ENCODE data around the gene OTUB2.

OTUB2 gene

GRCh38 chr14:94031883-94032279, 5.7 kb downstream of the OTUB2 start:
- 93 to 94% methylated on average over 2 to 5 of the region's 7 CpGs for WGBS, 2 experiments (ENCODE audit: insufficient coverage in 2 of 2)

GRCh38 chr14:94034886-94035285, 8.7 kb downstream of the OTUB2 start:
- Histone ChIP-seq H3K27ac (ENCODE audit: low read depth, low read length, severe bottlenecking) (no peak overlapping the region), H3K36me3 (ENCODE audit: control insufficient read depth, insufficient read depth, low read length) (no peaks in the 10 kb centered on the region), H3K4me1 (ENCODE audit: control insufficient read depth, insufficient read depth, low read length, poor library complexity, severe bottlenecking) (no peaks in the 10 kb centered on the region), H3K4me3 (ENCODE audit: extremely low read depth, insufficient read depth, low read length, poor library complexity, severe bottlenecking) (no peak overlapping the region), H3K9me3 (ENCODE audit: control insufficient read depth, low read length) (no peaks in the 10 kb centered on the region)
- WGBS, 2 experiments (ENCODE audit: insufficient coverage in 2 of 2), result 80% methylated on average over 1 of the region's 3 CpGs; no CpG with 5 or more reads in 1 of the 2 experiments

More at GRCh38 chr14:94031883-94032279, 5.7 kb downstream of the OTUB2 start:
- no peak overlapping the region for H3K4me3 ChIP-seq (ENCODE audit: extremely low read depth, insufficient read depth, low read length, poor library complexity, severe bottlenecking)
- no peaks in the 10 kb centered on the region for H3K4me1 ChIP-seq (ENCODE audit: control insufficient read depth, insufficient read depth, low read length, poor library complexity, severe bottlenecking)
- H3K36me3 ChIP-seq (ENCODE audit: control insufficient read depth, insufficient read depth, low read length), result no peaks in the 10 kb centered on the region
- no peak overlapping the region for H3K27ac ChIP-seq (ENCODE audit: low read depth, low read length, severe bottlenecking)
- no peaks in the 10 kb centered on the region for H3K9me3 ChIP-seq (ENCODE audit: control insufficient read depth, low read length)

GRCh38 chr14:94036313-94037167, 10.4 kb downstream of the OTUB2 start:
- Histone ChIP-seq H3K4me3 (ENCODE audit: extremely low read depth, insufficient read depth, low read length, poor library complexity, severe bottlenecking) (no peak overlapping the region), H3K36me3 (ENCODE audit: control insufficient read depth, insufficient read depth, low read length) (no peaks in the 10 kb centered on the region), H3K9me3 (ENCODE audit: control insufficient read depth, low read length) (no peaks in the 10 kb centered on the region), H3K4me1 (ENCODE audit: control insufficient read depth, insufficient read depth, low read length, poor library complexity, severe bottlenecking) (no peaks in the 10 kb centered on the region), H3K27ac (ENCODE audit: low read depth, low read length, severe bottlenecking) (no peak overlapping the region)
- 44 to 46% methylated on average over 6 to 8 of the region's 12 CpGs for WGBS, 2 experiments (ENCODE audit: insufficient coverage in 2 of 2)

- H3K27ac ChIP-seq (ENCODE audit: low read depth, low read length, severe bottlenecking), result no peak overlapping the region
- no peaks in the 10 kb centered on the region for H3K4me1 ChIP-seq (ENCODE audit: control insufficient read depth, insufficient read depth, low read length, poor library complexity, severe bottlenecking)
- H3K4me3 ChIP-seq (ENCODE audit: extremely low read depth, insufficient read depth, low read length, poor library complexity, severe bottlenecking), result no peak overlapping the region
- H3K36me3 ChIP-seq (ENCODE audit: control insufficient read depth, insufficient read depth, low read length), result no peaks in the 10 kb centered on the region
- WGBS, 2 experiments (ENCODE audit: insufficient coverage in 2 of 2), result 89 to 96% methylated on average over 9 of the region's 9 CpGs
- H3K9me3 ChIP-seq (ENCODE audit: control insufficient read depth, low read length), result no peaks in the 10 kb centered on the region
Observed at GRCh38 chr14:94037954-94038353, 11.8 kb downstream of the OTUB2 start.

- Histone ChIP-seq H3K4me3 (ENCODE audit: extremely low read depth, insufficient read depth, low read length, poor library complexity, severe bottlenecking) (no peak overlapping the region), H3K4me1 (ENCODE audit: control insufficient read depth, insufficient read depth, low read length, poor library complexity, severe bottlenecking) (no peaks in the 10 kb centered on the region), H3K9me3 (ENCODE audit: control insufficient read depth, low read length) (no peaks in the 10 kb centered on the region), H3K36me3 (ENCODE audit: control insufficient read depth, insufficient read depth, low read length) (no peaks in the 10 kb centered on the region), H3K27ac (ENCODE audit: low read depth, low read length, severe bottlenecking) (no peak overlapping the region)
- WGBS, 2 experiments (ENCODE audit: insufficient coverage in 2 of 2), result 75 to 82% methylated on average over 2 to 3 of the region's 7 CpGs
Observed at GRCh38 chr14:94038510-94038909, 12.4 kb downstream of the OTUB2 start.

- no peaks in the 10 kb centered on the region for H3K9me3 ChIP-seq (ENCODE audit: control insufficient read depth, low read length)
- no peaks in the 10 kb centered on the region for H3K4me1 ChIP-seq (ENCODE audit: control insufficient read depth, insufficient read depth, low read length, poor library complexity, severe bottlenecking)
- no peak overlapping the region for H3K4me3 ChIP-seq (ENCODE audit: extremely low read depth, insufficient read depth, low read length, poor library complexity, severe bottlenecking)
- 86 to 88% methylated on average over 8 to 11 of the region's 11 CpGs for WGBS, 2 experiments (ENCODE audit: insufficient coverage in 2 of 2)
- no peaks in the 10 kb centered on the region for H3K36me3 ChIP-seq (ENCODE audit: control insufficient read depth, insufficient read depth, low read length)
- H3K27ac ChIP-seq (ENCODE audit: low read depth, low read length, severe bottlenecking), result no peak overlapping the region
Observed at GRCh38 chr14:94038921-94039629, 12.9 kb downstream of the OTUB2 start.

GRCh38 chr14:94040247-94040646, 14.1 kb downstream of the OTUB2 start:
- Histone ChIP-seq H3K36me3 (ENCODE audit: control insufficient read depth, insufficient read depth, low read length) (peaks cover 9% of the 10 kb centered on the region), H3K9me3 (ENCODE audit: control insufficient read depth, low read length) (no peaks in the 10 kb centered on the region), H3K4me1 (ENCODE audit: control insufficient read depth, insufficient read depth, low read length, poor library complexity, severe bottlenecking) (no peaks in the 10 kb centered on the region), H3K4me3 (ENCODE audit: extremely low read depth, insufficient read depth, low read length, poor library complexity, severe bottlenecking) (no peak overlapping the region), H3K27ac (ENCODE audit: low read depth, low read length, severe bottlenecking) (no peak overlapping the region)
- WGBS, 2 experiments (ENCODE audit: insufficient coverage in 2 of 2), result 67 to 84% methylated on average over 1 to 5 of the region's 5 CpGs

GRCh38 chr14:94040796-94041195, 14.7 kb downstream of the OTUB2 start:
- 94 to 96% methylated on average over 12 of the region's 13 CpGs for WGBS, 2 experiments (ENCODE audit: insufficient coverage in 2 of 2)
- Histone ChIP-seq H3K36me3 (ENCODE audit: control insufficient read depth, insufficient read depth, low read length) (peaks cover 13% of the 10 kb centered on the region), H3K4me1 (ENCODE audit: control insufficient read depth, insufficient read depth, low read length, poor library complexity, severe bottlenecking) (no peaks in the 10 kb centered on the region), H3K9me3 (ENCODE audit: control insufficient read depth, low read length) (no peaks in the 10 kb centered on the region), H3K27ac (ENCODE audit: low read depth, low read length, severe bottlenecking) (no peak overlapping the region), H3K4me3 (ENCODE audit: extremely low read depth, insufficient read depth, low read length, poor library complexity, severe bottlenecking) (no peak overlapping the region)

GRCh38 chr14:94041551-94042346, 15.6 kb downstream of the OTUB2 start:
- Histone ChIP-seq H3K36me3 (ENCODE audit: control insufficient read depth, insufficient read depth, low read length) (peaks cover 22% of the 10 kb centered on the region), H3K27ac (ENCODE audit: low read depth, low read length, severe bottlenecking) (no peak overlapping the region), H3K9me3 (ENCODE audit: control insufficient read depth, low read length) (no peaks in the 10 kb centered on the region), H3K4me3 (ENCODE audit: extremely low read depth, insufficient read depth, low read length, poor library complexity, severe bottlenecking) (no peak overlapping the region), H3K4me1 (ENCODE audit: control insufficient read depth, insufficient read depth, low read length, poor library complexity, severe bottlenecking) (no peaks in the 10 kb centered on the region)
- 90 to 92% methylated on average over 15 to 17 of the region's 18 CpGs for WGBS, 2 experiments (ENCODE audit: insufficient coverage in 2 of 2)

GRCh38 chr14:94042433-94043091, 16.4 kb downstream of the OTUB2 start:
- Histone ChIP-seq H3K27ac (ENCODE audit: low read depth, low read length, severe bottlenecking) (no peak overlapping the region), H3K4me3 (ENCODE audit: extremely low read depth, insufficient read depth, low read length, poor library complexity, severe bottlenecking) (no peak overlapping the region), H3K36me3 (ENCODE audit: control insufficient read depth, insufficient read depth, low read length) (peaks cover 30% of the 10 kb centered on the region), H3K4me1 (ENCODE audit: control insufficient read depth, insufficient read depth, low read length, poor library complexity, severe bottlenecking) (no peaks in the 10 kb centered on the region), H3K9me3 (ENCODE audit: control insufficient read depth, low read length) (no peaks in the 10 kb centered on the region)
- 94 to 95% methylated on average over 9 to 12 of the region's 12 CpGs for WGBS, 2 experiments (ENCODE audit: insufficient coverage in 2 of 2)

All from mesodermal cell (in vitro differentiated cells).